ENCODE measurements around the gene RAPGEF5.

- TF ChIP-seq CTCF (IDR thresholded peaks at IDR 0.05) (no peak), POLR2A (IDR thresholded peaks at IDR 0.05) (no peak)
Observed at GRCh38 chr7:22270371-22270770, 86.6 kb downstream of the RAPGEF5 start.

Data from thyroid gland (tissue), 4 donors.